HFFc6 (cell line): ENCODE measurements around the gene HSD17B12. TPM values are rescaled to one million over a fixed set of nuclear protein-coding genes. Genes with fewer than 3 reads are reported as not detected.

Experiments
- DNase-seq: peaks from one replicate; pipeline ENCODE4 v3.0.0-alpha.2; 2018
- H3K27ac Mint-ChIP-seq: 2 replicates; pipeline ENCODE4 v1.8.0; 2020; ENCODE audit warnings: mild to moderate bottlenecking, mixed read lengths
- H3K27me3 Mint-ChIP-seq: 2 replicates; pipeline ENCODE4 v1.8.0; 2021; ENCODE audit warnings: mild to moderate bottlenecking, moderate library complexity, mixed read lengths; ENCODE audit not compliant: insufficient read depth
- H3K36me3 Mint-ChIP-seq: 2 replicates; pipeline ENCODE4 v1.8.0; 2021; ENCODE audit warnings: low read depth, mixed read lengths
- H3K4me1 Mint-ChIP-seq: 2 replicates; pipeline ENCODE4 v1.8.0; 2020; ENCODE audit warnings: low read depth, mixed read lengths
- H3K4me3 Mint-ChIP-seq: 2 replicates; pipeline ENCODE4 v1.8.0; 2020; ENCODE audit warnings: mild to moderate bottlenecking, moderate library complexity, mixed read lengths
- H3K9me3 Mint-ChIP-seq: 2 replicates; pipeline ENCODE4 v1.8.0; 2020; ENCODE audit warnings: mild to moderate bottlenecking, mixed read lengths
- long read RNA-seq: library from polyadenylated mRNA; unstranded; transcript quantifications from one replicate; pipeline ENCODE4 v2.0.0, GENCODE V29; 2019
- total RNA-seq, 6 experiments: library from RNA; stranded (reverse); fragmentation: NEBNext Ultra II Directional; extraction: Animal tissue kit (Norgen Biotek cat#: 25700); gene quantifications; 2 replicates in 1 of 6; 3 replicates in 5 of 6; pipeline ENCODE4 v1.2.3, GENCODE V29; 2021
- TF ChIP-seq, protein P1 (sequence below): fragments of 200-600 bp; sonication (generic); IDR thresholded peaks from 2 replicates; pipeline ENCODE4 v1.5.0; 2021; ENCODE audit warnings: antibody characterized with exemption, mild to moderate bottlenecking

Gene HSD17B12
- 100 to 1,000 TPM in 3 of 6 experiments, 10 to 100 TPM in 3; 89.1 to 119 (median 99.0) TPM for total RNA-seq
- long read RNA-seq, full-length matches to known transcripts, result 160 of 189 reads
- long read RNA-seq, partial matches to known transcripts, result 5 of 189 reads
- long read RNA-seq, other reads (novel, unspliced or antisense), result 24 of 189 reads

DNA sequence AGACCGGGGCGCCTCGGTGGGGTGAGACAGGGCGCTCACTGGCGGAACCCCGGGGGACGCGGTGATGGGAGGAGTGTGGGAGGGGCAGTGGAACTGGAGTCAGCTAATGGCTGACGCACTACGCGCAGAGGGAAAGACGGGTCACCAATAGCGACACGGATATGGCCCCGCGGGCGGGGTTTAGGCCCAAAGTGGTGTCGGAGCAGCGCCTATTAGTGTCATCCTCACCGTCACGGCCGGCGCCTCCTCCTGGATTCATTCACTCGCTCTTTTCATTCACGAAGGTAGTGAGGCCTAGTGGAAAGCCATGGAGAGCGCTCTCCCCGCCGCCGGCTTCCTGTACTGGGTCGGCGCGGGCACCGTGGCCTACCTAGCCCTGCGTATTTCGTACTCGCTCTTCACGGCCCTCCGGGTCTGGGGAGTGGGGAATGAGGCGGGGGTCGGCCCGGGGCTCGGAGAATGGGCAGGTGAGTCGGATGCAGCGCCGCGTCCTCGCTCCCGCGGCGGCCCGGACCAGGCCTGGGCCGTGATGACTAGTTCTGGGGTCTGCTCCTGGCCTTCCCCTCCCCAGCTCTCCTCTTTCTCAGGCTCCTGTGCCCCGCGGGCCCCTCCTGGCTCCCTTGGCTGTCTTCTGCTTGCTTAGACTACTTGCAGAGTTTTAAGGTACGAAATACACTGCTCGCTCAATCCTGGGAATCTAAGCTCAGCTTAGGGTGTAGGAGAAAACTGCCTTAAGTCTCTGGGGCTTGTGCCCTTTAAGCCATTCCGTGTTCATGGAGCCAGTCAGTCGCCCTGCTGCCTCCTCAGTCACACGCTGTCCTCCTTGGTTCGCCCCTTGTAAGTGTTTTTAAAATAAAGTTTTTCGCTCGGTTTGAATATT lies at the start of gene HSD17B12:
Gene HSD17B12, plus strand, starts transcription at position 218 of the 880 bp plus-strand sequence. Its CDS starts 90 bp downstream, at position 308.
- peaks cover 24% of the 10 kb centered on the region for H3K36me3 Mint-ChIP-seq
- peaks cover 33% of the 10 kb centered on the region for H3K4me1 Mint-ChIP-seq
- H3K27me3 Mint-ChIP-seq, result peaks cover 3% of the 10 kb centered on the region; the same call in 1 of the 2 replicates
- peaks cover 9% of the 10 kb centered on the region for H3K9me3 Mint-ChIP-seq
- H3K27ac Mint-ChIP-seq, result peak within 1 kb of the TSS; percentile 100
- TF ChIP-seq, protein P1, sequence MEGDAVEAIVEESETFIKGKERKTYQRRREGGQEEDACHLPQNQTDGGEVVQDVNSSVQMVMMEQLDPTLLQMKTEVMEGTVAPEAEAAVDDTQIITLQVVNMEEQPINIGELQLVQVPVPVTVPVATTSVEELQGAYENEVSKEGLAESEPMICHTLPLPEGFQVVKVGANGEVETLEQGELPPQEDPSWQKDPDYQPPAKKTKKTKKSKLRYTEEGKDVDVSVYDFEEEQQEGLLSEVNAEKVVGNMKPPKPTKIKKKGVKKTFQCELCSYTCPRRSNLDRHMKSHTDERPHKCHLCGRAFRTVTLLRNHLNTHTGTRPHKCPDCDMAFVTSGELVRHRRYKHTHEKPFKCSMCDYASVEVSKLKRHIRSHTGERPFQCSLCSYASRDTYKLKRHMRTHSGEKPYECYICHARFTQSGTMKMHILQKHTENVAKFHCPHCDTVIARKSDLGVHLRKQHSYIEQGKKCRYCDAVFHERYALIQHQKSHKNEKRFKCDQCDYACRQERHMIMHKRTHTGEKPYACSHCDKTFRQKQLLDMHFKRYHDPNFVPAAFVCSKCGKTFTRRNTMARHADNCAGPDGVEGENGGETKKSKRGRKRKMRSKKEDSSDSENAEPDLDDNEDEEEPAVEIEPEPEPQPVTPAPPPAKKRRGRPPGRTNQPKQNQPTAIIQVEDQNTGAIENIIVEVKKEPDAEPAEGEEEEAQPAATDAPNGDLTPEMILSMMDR, result peak; percentile 19; the same call in 1 of the 2 replicates
- DNase-seq, result peak; percentile 99
- peak within 1 kb of the TSS; percentile 97 for H3K4me3 Mint-ChIP-seq

DNA sequence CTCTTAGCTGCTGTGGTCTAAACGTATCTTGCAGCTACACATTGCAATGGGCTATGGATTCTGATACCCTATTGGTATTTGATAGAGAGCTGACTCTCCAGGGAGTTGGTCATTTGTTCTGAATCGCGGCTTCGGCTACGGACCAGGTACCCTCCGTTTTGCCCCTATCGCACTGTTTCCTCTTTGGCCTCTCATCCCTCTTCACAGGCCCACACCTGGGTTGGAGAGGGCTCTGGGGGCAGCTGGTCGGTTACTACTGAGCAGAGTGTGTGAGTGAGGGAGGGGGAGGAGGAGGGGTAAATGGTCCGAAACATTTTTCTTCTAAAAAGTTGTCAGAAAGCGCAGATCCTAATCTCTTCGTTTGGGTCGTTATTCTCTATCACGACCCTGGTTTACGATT lies 48.8 kb upstream of the HSD17B12 start:
- H3K4me3 Mint-ChIP-seq, result no peak overlapping the region
- H3K4me1 Mint-ChIP-seq, result peaks cover 19% of the 10 kb centered on the region
- H3K27me3 Mint-ChIP-seq, result peaks cover 5% of the 10 kb centered on the region
- H3K36me3 Mint-ChIP-seq, result no peaks in the 10 kb centered on the region
- no peak overlapping the region for H3K27ac Mint-ChIP-seq
- no peak for DNase-seq
- TF ChIP-seq, protein P1, result no peak
- no peaks in the 10 kb centered on the region for H3K9me3 Mint-ChIP-seq

DNA sequence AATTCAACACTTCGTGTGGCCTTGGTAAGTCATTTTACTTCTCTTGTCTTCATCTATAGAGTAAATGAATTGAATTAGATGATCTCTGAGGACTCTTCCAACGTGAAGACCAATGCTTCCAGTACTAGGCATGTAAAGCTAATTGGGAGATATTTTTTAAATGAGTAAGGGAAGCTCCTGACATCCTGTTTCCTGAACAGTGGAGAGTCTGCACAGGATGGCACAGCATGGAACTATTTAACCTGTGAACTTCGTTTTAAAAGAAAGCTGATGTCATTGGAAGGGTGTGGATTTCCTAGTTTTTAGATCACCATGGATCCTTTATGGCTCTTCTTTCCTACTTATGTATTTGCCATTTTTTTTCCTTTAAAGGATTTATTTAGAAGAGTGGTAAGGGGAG lies 48.4 kb upstream of the HSD17B12 start:
- peaks cover 19% of the 10 kb centered on the region for H3K4me1 Mint-ChIP-seq
- DNase-seq, result peak; percentile 46
- no peaks in the 10 kb centered on the region for H3K9me3 Mint-ChIP-seq
- TF ChIP-seq, protein P1, result no peak
- no peaks in the 10 kb centered on the region for H3K36me3 Mint-ChIP-seq
- peak overlapping the region; percentile 18; the same call in 1 of the 2 replicates for H3K27ac Mint-ChIP-seq
- H3K27me3 Mint-ChIP-seq, result peaks cover 5% of the 10 kb centered on the region
- H3K4me3 Mint-ChIP-seq, result no peak overlapping the region

DNA sequence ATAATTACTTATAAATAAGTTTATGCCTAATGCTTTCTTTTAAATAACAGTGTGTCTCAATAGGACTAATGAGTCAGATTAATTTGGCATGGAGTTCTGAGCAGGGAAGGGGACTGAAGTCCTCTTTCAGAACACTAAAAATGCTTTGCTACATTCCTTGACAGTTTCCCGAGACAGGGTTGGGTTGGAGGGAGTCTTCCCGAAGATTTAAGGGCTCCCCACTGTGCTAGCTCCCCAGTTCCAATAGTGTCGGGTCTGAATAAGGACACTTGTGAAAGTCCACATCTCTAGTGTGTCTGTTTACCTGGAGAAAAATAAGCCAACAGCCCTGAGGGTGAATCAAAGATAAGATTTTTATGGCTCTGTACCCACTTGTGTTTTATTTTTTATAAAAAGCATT lies 41.8 kb upstream of the HSD17B12 start:
- Mint-ChIP-seq H3K27me3 (peaks cover 25% of the 10 kb centered on the region), H3K27ac (no peak overlapping the region), H3K9me3 (no peaks in the 10 kb centered on the region), H3K36me3 (no peaks in the 10 kb centered on the region), H3K4me1 (no peaks in the 10 kb centered on the region; the same call in 1 of the 2 replicates), H3K4me3 (no peak overlapping the region)
- TF ChIP-seq, protein P1, result no peak
- DNase-seq, result no peak

DNA sequence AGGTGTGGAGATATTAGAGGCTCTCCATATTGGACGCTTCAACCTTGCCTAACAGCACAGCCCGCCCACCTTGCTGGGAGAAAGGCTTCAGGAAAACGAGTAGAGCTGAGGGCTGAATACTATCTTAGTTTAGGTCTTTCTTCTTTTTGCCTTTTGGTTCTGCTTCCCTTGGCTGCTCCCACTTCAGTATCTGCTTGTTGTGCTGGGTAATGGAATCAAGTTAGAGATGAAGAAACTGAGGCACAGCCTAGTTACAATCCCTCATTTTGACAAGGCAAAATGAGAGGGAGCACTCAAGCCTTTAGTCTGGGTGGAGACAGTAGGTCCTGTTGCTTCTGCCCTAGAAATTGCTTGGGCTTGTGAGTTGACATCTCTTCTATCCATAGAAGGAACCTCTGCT lies 41.3 kb upstream of the HSD17B12 start:
- Mint-ChIP-seq H3K27me3 (peaks cover 25% of the 10 kb centered on the region), H3K4me1 (no peaks in the 10 kb centered on the region; the same call in 1 of the 2 replicates), H3K27ac (no peak overlapping the region), H3K36me3 (no peaks in the 10 kb centered on the region), H3K9me3 (no peaks in the 10 kb centered on the region), H3K4me3 (no peak overlapping the region)
- DNase-seq, result no peak
- TF ChIP-seq, protein P1, result no peak
